Effector memory CD4-positive, alpha-beta T cell (primary cell): ENCODE data around the gene MRPL24.
A peak's percentile ranks its signal among the peaks of the same experiment; 100 is the strongest.

Source experiments
- DNase-seq, 3 donors: peaks; one replicate each; pipeline ENCODE4 v3.0.0-alpha.2; 2020
- H3K27ac ChIP-seq: 2 replicates; pipeline ENCODE4 v1.7.0; 2013; ENCODE audit warnings: mild to moderate bottlenecking, low read length, moderate library complexity; ENCODE audit not compliant: insufficient read depth, poor library complexity, severe bottlenecking
- H3K27me3 ChIP-seq: replicated peaks from 2 replicates; pipeline ENCODE4 v1.7.0; 2013; ENCODE audit warnings: mild to moderate bottlenecking, low read length; ENCODE audit not compliant: insufficient read depth, control insufficient read depth, poor library complexity, severe bottlenecking
- H3K36me3 ChIP-seq: 2 replicates; pipeline ENCODE4 v1.7.0; 2013; ENCODE audit warnings: mild to moderate bottlenecking, low read length, moderate library complexity; ENCODE audit not compliant: control insufficient read depth, insufficient read depth
- H3K4me1 ChIP-seq: 2 replicates; pipeline ENCODE4 v1.7.0; 2013; ENCODE audit warnings: low read length, mild to moderate bottlenecking; ENCODE audit not compliant: control insufficient read depth, insufficient read depth, poor library complexity, severe bottlenecking
- H3K4me3 ChIP-seq: 2 replicates; pipeline ENCODE4 v1.7.0; 2013; ENCODE audit warnings: low read length, low read depth, mild to moderate bottlenecking; ENCODE audit not compliant: insufficient read depth, poor library complexity, severe bottlenecking
- H3K9me3 ChIP-seq: 2 replicates; pipeline ENCODE4 v1.7.0; 2013; ENCODE audit warnings: mild to moderate bottlenecking, low read length, moderate library complexity; ENCODE audit not compliant: control insufficient read depth

The MRPL24 gene

GRCh38 chr1:156750191-156750672 is 9.3 kb upstream of the MRPL24 start:
- DNase-seq, result no peak
- Histone ChIP-seq H3K4me1 (peaks cover 56% of the 10 kb centered on the region), H3K27me3 (no peaks in the 10 kb centered on the region), H3K27ac (peak overlapping the region; percentile 77), H3K4me3 (peak overlapping the region; percentile 95), H3K36me3 (peaks cover 3% of the 10 kb centered on the region), H3K9me3 (no peaks in the 10 kb centered on the region)

GRCh38 chr1:156749419-156750118 is 8.7 kb upstream of the MRPL24 start:
- Histone ChIP-seq H3K36me3 (peaks cover 10% of the 10 kb centered on the region), H3K4me1 (peaks cover 56% of the 10 kb centered on the region), H3K27ac (peak overlapping the region; percentile 77), H3K27me3 (no peaks in the 10 kb centered on the region), H3K9me3 (no peaks in the 10 kb centered on the region), H3K4me3 (peak overlapping the region; percentile 95)
- no peak for DNase-seq

- H3K9me3 ChIP-seq, result no peaks in the 10 kb centered on the region
- peak overlapping the region; percentile 77 for H3K27ac ChIP-seq
- H3K27me3 ChIP-seq, result no peaks in the 10 kb centered on the region
- H3K4me1 ChIP-seq, result peaks cover 56% of the 10 kb centered on the region
- H3K36me3 ChIP-seq, result peaks cover 15% of the 10 kb centered on the region
- no peak for DNase-seq
- H3K4me3 ChIP-seq, result peak overlapping the region; percentile 95
Measured at GRCh38 chr1:156748670-156749418, 8.0 kb upstream of the MRPL24 start.

- Histone ChIP-seq H3K27me3 (no peaks in the 10 kb centered on the region), H3K9me3 (no peaks in the 10 kb centered on the region), H3K4me3 (peak overlapping the region; percentile 95), H3K36me3 (peaks cover 23% of the 10 kb centered on the region), H3K27ac (peak overlapping the region; percentile 77), H3K4me1 (peaks cover 54% of the 10 kb centered on the region)
- DNase-seq, result peak in 1 of 3 donors; percentile 36
Measured at GRCh38 chr1:156747742-156748669, 7.1 kb upstream of the MRPL24 start.

GRCh38 chr1:156746728-156747631 is 6.1 kb upstream of the MRPL24 start:
- Histone ChIP-seq H3K4me1 (peaks cover 44% of the 10 kb centered on the region), H3K27ac (peak overlapping the region; percentile 80), H3K9me3 (no peaks in the 10 kb centered on the region), H3K36me3 (peaks cover 31% of the 10 kb centered on the region), H3K4me3 (peak overlapping the region; percentile 95), H3K27me3 (no peaks in the 10 kb centered on the region)
- peak; percentile 56 to 63 (median 59) for DNase-seq

GRCh38 chr1:156746406-156746727 is 5.5 kb upstream of the MRPL24 start:
- H3K4me1 ChIP-seq, result peaks cover 49% of the 10 kb centered on the region
- no peak overlapping the region for H3K4me3 ChIP-seq
- DNase-seq, result no peak
- H3K36me3 ChIP-seq, result peaks cover 31% of the 10 kb centered on the region
- H3K27ac ChIP-seq, result peak overlapping the region; percentile 80
- no peaks in the 10 kb centered on the region for H3K9me3 ChIP-seq
- no peaks in the 10 kb centered on the region for H3K27me3 ChIP-seq

- Histone ChIP-seq H3K4me1 (peaks cover 50% of the 10 kb centered on the region), H3K27ac (peak overlapping the region; percentile 80), H3K4me3 (no peak overlapping the region), H3K36me3 (peaks cover 31% of the 10 kb centered on the region), H3K9me3 (no peaks in the 10 kb centered on the region), H3K27me3 (no peaks in the 10 kb centered on the region)
- DNase-seq, result no peak
Measured at GRCh38 chr1:156745881-156746280, 5.0 kb upstream of the MRPL24 start.

- H3K4me3 ChIP-seq, result no peak overlapping the region
- no peaks in the 10 kb centered on the region for H3K27me3 ChIP-seq
- H3K4me1 ChIP-seq, result peaks cover 52% of the 10 kb centered on the region
- H3K9me3 ChIP-seq, result no peaks in the 10 kb centered on the region
- no peak for DNase-seq
- H3K36me3 ChIP-seq, result peaks cover 31% of the 10 kb centered on the region
- peak overlapping the region; percentile 28 for H3K27ac ChIP-seq
Measured at GRCh38 chr1:156744786-156745419, 4.0 kb upstream of the MRPL24 start.

GRCh38 chr1:156744344-156744743 is 3.5 kb upstream of the MRPL24 start:
- no peaks in the 10 kb centered on the region for H3K27me3 ChIP-seq
- H3K9me3 ChIP-seq, result no peaks in the 10 kb centered on the region
- no peak for DNase-seq
- H3K36me3 ChIP-seq, result peaks cover 31% of the 10 kb centered on the region
- no peak overlapping the region for H3K4me3 ChIP-seq
- no peak overlapping the region for H3K27ac ChIP-seq
- peaks cover 48% of the 10 kb centered on the region for H3K4me1 ChIP-seq
